Measurements from ENCODE around the gene PPP2R2C.

GRCh38 chr4:6296026-6296425 is 176.4 kb downstream of the PPP2R2C start:
- TF ChIP-seq ZNF274 (IDR thresholded peaks at IDR 0.05; ENCODE audit: low read depth, low read length) (no peak), SUZ12 (IDR thresholded peaks at IDR 0.05; ENCODE audit: extremely low read depth, insufficient read depth, insufficient read length) (no peak)

Data from NT2/D1 (cell line).